Retinal pigment epithelial cell (primary cell): ENCODE results near the gene KCNK13.

Source experiments
- DNase-seq: peaks from one replicate; pipeline ENCODE4 v3.0.0-alpha.2; 2010; ENCODE audit warnings: low read depth
- H3K4me3 ChIP-seq: 2 replicates; pipeline ENCODE4 v1.5.1; 2011; ENCODE audit warnings: mild to moderate bottlenecking, low read length, control low read depth, moderate library complexity
- CTCF ChIP-seq: conservative IDR thresholded peaks from 2 replicates; pipeline ENCODE4 v1.5.1; 2011; ENCODE audit warnings: low read depth, low read length, control low read depth, inconsistent platforms

Gene KCNK13

DNA sequence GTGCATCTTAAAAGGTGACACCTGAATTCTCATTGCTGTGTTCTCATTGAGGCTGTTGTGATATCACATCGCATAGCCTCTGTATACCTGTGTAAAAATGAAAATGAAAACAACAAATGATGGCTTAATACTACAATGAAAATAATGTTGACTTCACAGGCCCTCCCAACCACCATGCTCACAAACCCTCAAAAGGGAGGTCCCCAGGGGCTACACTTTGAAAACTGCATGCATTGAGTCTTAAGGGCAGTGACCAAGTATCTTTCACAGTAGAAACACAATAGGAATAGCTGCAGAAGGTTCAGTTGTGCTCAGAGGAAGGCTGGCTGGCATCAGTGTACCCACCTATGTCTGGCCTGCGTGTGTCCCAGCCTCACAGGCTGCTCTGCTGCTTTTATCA is 27.6 kb upstream of the KCNK13 start:
- H3K4me3 ChIP-seq: no peak overlapping the region
- no peak for DNase-seq

DNA sequence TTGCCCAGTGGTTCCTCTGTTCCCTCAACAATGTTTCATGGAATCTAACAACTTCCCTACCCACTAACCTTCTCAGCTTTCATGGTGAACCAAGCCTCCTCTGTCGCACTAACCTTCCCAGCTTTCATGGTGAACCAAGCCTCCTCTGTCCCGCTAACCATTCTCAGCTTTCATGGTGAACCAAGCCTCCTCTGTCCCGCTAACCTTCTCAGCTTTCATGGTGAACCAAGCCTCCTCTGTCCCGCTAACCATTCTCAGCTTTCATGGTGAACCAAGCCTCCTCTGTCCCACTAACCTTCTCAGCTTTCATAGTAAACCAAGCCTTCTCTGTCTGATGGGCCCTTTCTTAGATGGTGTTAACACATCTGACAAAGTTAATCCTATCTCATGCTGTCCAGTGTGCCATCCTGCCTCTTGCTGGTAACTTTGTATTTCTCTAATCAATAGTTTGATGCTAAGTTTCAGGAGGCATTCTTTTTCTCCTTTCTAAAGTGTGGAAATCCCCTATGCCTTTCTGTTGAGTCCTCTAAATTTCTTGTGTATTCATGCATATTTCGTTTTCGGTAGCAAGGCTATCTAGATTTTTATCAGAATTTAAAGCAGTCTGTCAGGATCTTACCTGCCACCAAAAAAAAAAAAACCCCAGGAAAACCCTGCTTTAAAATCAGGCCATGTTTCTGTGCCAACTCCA is 26.8 kb upstream of the KCNK13 start:
- DNase-seq: no peak
- no peak for TF ChIP-seq CTCF
- H3K4me3 ChIP-seq: no peak overlapping the region

More for the DNA sequence above, 27.6 kb upstream of the KCNK13 start:
- no peak for TF ChIP-seq CTCF

- no peak overlapping the region for H3K4me3 ChIP-seq
- peak; percentile 96 for DNase-seq
- no peak for TF ChIP-seq CTCF
These were observed 22.4 kb upstream of the KCNK13 start for GRCh38 chr14:90039253-90040010.

GRCh38 chr14:90040411-90040810 is 21.4 kb upstream of the KCNK13 start:
- H3K4me3 ChIP-seq: no peak overlapping the region
- TF ChIP-seq CTCF: no peak
- no peak for DNase-seq

DNA sequence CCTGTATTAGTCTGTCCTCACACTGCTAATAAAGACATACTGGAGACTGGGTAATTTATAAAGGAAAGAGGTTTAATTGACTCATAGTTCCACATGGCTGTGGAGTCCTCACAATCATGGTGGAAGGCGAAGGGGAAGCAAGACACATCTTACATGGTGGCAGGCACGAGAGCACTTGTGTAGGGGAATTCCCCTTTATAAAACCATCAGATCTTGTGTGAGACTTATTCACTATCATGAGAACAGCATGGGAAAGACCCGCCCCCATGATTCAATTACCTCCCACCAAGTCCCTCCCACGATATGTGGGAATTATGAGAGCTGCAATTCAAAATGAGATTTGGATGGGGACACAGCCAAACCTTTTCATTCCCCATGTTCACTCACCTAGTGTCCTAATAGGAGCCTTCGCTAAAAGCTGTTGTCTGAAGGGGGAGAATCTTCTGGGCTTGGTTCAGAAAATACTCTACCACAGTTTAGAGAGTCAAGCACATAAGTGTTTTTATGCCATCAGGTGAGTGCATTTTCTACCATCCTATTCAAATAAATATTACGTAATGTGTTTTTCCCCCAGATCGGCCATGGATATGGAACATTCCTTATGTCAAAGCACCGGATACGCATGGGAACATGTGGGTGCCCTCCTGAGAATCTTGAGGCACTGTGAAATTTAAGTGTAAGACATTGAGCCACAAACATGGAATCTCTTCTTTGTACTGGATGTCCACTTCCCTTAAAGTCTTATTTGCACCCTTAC is 19.1 kb upstream of the KCNK13 start:
- no peak for TF ChIP-seq CTCF
- DNase-seq: no peak
- H3K4me3 ChIP-seq: no peak overlapping the region

DNA sequence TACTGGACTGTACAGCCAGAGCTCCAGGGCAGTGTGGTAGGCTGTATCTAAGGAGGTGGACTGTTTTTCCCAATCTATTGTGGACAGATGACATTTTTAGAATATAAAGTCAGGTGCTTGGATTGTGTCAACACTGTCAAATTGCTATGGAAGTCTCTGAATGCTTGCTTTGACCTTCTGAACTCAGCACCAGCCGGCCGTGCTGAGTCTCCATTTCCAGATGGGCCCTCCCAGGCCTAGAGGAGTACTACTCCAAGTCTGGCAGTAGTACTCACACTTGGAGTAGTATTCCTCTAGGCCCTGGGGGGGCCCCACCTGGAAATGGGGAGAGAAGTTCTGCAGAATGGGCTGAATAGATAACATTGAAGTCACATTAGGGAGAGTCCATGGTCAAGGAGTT is 16.2 kb upstream of the KCNK13 start:
- no peak overlapping the region for H3K4me3 ChIP-seq
- DNase-seq: no peak
- TF ChIP-seq CTCF: no peak

DNA sequence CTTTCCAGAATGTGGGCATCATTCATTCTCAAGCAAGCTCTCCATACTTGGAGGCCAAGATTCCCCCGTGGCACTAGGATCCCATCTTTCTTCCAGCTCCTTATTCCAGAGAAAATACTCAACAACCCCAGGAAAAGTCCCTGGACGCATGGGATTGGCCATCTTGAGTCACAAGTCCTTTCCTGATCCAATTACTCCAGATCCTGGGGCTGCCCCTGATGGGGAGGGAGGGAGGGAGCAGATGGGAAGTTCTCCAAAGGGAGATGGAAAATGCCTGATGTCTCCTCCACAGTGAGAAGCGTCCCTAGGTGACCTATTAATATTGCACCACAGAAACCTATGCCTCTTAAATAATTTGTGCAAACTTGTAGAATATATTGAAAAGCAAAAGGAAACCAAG is 12.4 kb upstream of the KCNK13 start:
- DNase-seq: no peak
- no peak overlapping the region for H3K4me3 ChIP-seq
- no peak for TF ChIP-seq CTCF
